Mesenchymal stem cell (in vitro differentiated cells and primary cell): ENCODE results near the gene TMEM123.

Source experiments
- DNase-seq: peaks from one replicate; pipeline ENCODE4 v3.0.0-alpha.2; 2013
- H2AFZ ChIP-seq: one replicate; pipeline ENCODE4 v1.6.1; 2013; ENCODE audit warnings: low read depth, mild to moderate bottlenecking, control low read depth, inconsistent platforms, low read length, moderate library complexity
- H2AK5ac ChIP-seq: 2 replicates; pipeline ENCODE4 v1.6.1; 2013; ENCODE audit warnings: low read length, moderate library complexity, mild to moderate bottlenecking, inconsistent platforms; ENCODE audit not compliant: severe bottlenecking
- H2BK120ac ChIP-seq: one replicate; pipeline ENCODE4 v1.6.1; 2013; ENCODE audit warnings: low read depth, mild to moderate bottlenecking, inconsistent platforms, low read length, moderate library complexity
- H2BK12ac ChIP-seq, 2 experiments: one replicate each; pipeline ENCODE4 v1.6.1; 2013; ENCODE audit warnings: inconsistent platforms in 2 of 2, low read length in 2 of 2, mild to moderate bottlenecking in 2 of 2, moderate library complexity in 2 of 2, control low read depth in 1 of 2
- H2BK15ac ChIP-seq: one replicate; pipeline ENCODE4 v1.6.1; 2013; ENCODE audit warnings: mild to moderate bottlenecking, low read depth, inconsistent platforms; ENCODE audit not compliant: poor library complexity, severe bottlenecking
- H2BK5ac ChIP-seq: 2 replicates; pipeline ENCODE4 v1.6.1; 2013; ENCODE audit warnings: low read depth, mild to moderate bottlenecking, low read length, control low read depth, inconsistent platforms; ENCODE audit not compliant: poor library complexity, severe bottlenecking
- H3K14ac ChIP-seq, 2 experiments: one replicate each; pipeline ENCODE4 v1.6.1; 2013; ENCODE audit warnings: inconsistent platforms in 2 of 2, low read length in 2 of 2, control low read depth in 1 of 2, mild to moderate bottlenecking in 1 of 2, moderate library complexity in 1 of 2
- H3K18ac ChIP-seq, 2 experiments: one replicate each; pipeline ENCODE4 v1.6.1; 2013; ENCODE audit warnings: inconsistent platforms in 2 of 2, low read length in 2 of 2, control low read depth in 1 of 2, low read depth in 1 of 2, mild to moderate bottlenecking in 1 of 2
- H3K23ac ChIP-seq, 2 experiments: one replicate each; pipeline ENCODE4 v1.6.1; 2013; ENCODE audit warnings: inconsistent platforms in 2 of 2, low read length in 2 of 2, mild to moderate bottlenecking in 2 of 2, moderate library complexity in 2 of 2, control low read depth in 1 of 2
- H3K27ac ChIP-seq: 2 replicates; pipeline ENCODE4 v1.5.1; 2013; ENCODE audit warnings: mild to moderate bottlenecking, moderate library complexity, low read length, control low read depth, inconsistent platforms; ENCODE audit not compliant: poor library complexity, severe bottlenecking
- H3K27me3 ChIP-seq, 2 experiments: 2 replicates each; pipeline versions ENCODE4 v1.6.1 to v1.7.0; 2013; ENCODE audit warnings: low read length in 2 of 2, mild to moderate bottlenecking in 2 of 2, moderate library complexity in 2 of 2, control low read depth in 1 of 2, inconsistent platforms in 1 of 2; ENCODE audit not compliant: control insufficient read depth in 1 of 2, insufficient read depth in 1 of 2
- H3K36me3 ChIP-seq, 2 experiments: 2 replicates each; pipeline versions ENCODE4 v1.6.1 to v1.7.0; 2013; ENCODE audit warnings: low read length in 2 of 2, control low read depth in 1 of 2, inconsistent platforms in 1 of 2, low read depth in 1 of 2, mild to moderate bottlenecking in 1 of 2; ENCODE audit not compliant: insufficient read depth in 2 of 2, control insufficient read depth in 1 of 2
- H3K4ac ChIP-seq, 2 experiments: one replicate each; pipeline ENCODE4 v1.6.1; 2013; ENCODE audit warnings: inconsistent platforms in 2 of 2, low read length in 2 of 2, mild to moderate bottlenecking in 2 of 2, moderate library complexity in 2 of 2, control low read depth in 1 of 2, low read depth in 1 of 2
- H3K4me1 ChIP-seq: 2 replicates; pipeline ENCODE4 v1.6.1; 2013; ENCODE audit warnings: low read depth, low read length, control low read depth; ENCODE audit not compliant: control insufficient read depth, insufficient read depth
- H3K4me2 ChIP-seq: 2 replicates; pipeline ENCODE4 v1.6.1; 2013; ENCODE audit warnings: low read length, mild to moderate bottlenecking, inconsistent platforms; ENCODE audit not compliant: poor library complexity, severe bottlenecking
- H3K4me3 ChIP-seq, 2 experiments: 2 replicates each; pipeline versions ENCODE4 v1.5.1 to v1.7.0; 2013; ENCODE audit warnings: low read length in 2 of 2, mild to moderate bottlenecking in 2 of 2, control low read depth in 1 of 2, low read depth in 1 of 2; ENCODE audit not compliant: insufficient read depth in 1 of 2
- H3K79me1 ChIP-seq: replicated peaks from 2 replicates; pipeline ENCODE4 v1.6.1; 2013; ENCODE audit warnings: mild to moderate bottlenecking, control low read depth, low read length, inconsistent platforms; ENCODE audit not compliant: poor library complexity, severe bottlenecking
- H3K9ac ChIP-seq: 2 replicates; pipeline ENCODE4 v1.7.0; 2013; ENCODE audit warnings: mild to moderate bottlenecking, low read length, moderate library complexity
- H3K9me3 ChIP-seq: 2 replicates; pipeline ENCODE4 v1.7.0; 2013; ENCODE audit warnings: mild to moderate bottlenecking, low read length; ENCODE audit not compliant: control insufficient read depth
- H4K8ac ChIP-seq: one replicate; pipeline ENCODE4 v1.6.1; 2013; ENCODE audit warnings: inconsistent platforms, mild to moderate bottlenecking, low read length, moderate library complexity
- H4K91ac ChIP-seq: one replicate; pipeline ENCODE4 v1.6.1; 2013; ENCODE audit warnings: mild to moderate bottlenecking, low read length, inconsistent platforms
- WGBS: methylation state at CpG from one replicate; pipeline ENCODE4 v1.1.7; 2013; ENCODE audit warnings: mixed read lengths; 5-methylcytosine and 5-hydroxymethylcytosine counted together

Gene TMEM123

GRCh38 chr11:102406099-102406498 lies 46.5 kb downstream of the TMEM123 start:
- WGBS: 100% methylated on average over 1 of the region's 2 CpGs

GRCh38 chr11:102405501-102405900 lies 47.1 kb downstream of the TMEM123 start:
- no peak overlapping the region for H2BK5ac ChIP-seq
- peaks cover under 1% of the 10 kb centered on the region for H3K4me1 ChIP-seq
- H3K36me3 ChIP-seq: peaks cover 12 to 61% of the 10 kb centered on the region in 2 experiments
- H4K8ac ChIP-seq: no peak overlapping the region
- no peak overlapping the region for H3K9ac ChIP-seq
- no peak overlapping the region for H3K23ac ChIP-seq
- H2AK5ac ChIP-seq: no peak overlapping the region
- no peak overlapping the region for H2BK15ac ChIP-seq
- H3K4me2 ChIP-seq: no peak overlapping the region
- no peak overlapping the region for H3K4me3 ChIP-seq
- no peak overlapping the region for H4K91ac ChIP-seq
- H3K9me3 ChIP-seq: no peaks in the 10 kb centered on the region
- no peak overlapping the region for H2BK120ac ChIP-seq
- 100% methylated on average over 2 of the region's 5 CpGs for WGBS
- no peak overlapping the region for H3K4ac ChIP-seq
- no peak overlapping the region for H3K27ac ChIP-seq
- H3K79me1 ChIP-seq: peaks cover 22% of the 10 kb centered on the region
- DNase-seq: no peak
- no peak overlapping the region for H2BK12ac ChIP-seq
- H2AFZ ChIP-seq: no peak overlapping the region
- no peak overlapping the region for H3K18ac ChIP-seq
- no peaks in the 10 kb centered on the region for H3K27me3 ChIP-seq
- no peak overlapping the region for H3K14ac ChIP-seq

More at GRCh38 chr11:102406099-102406498, 46.5 kb downstream of the TMEM123 start:
- Histone ChIP-seq H3K4ac (no peak overlapping the region), H2AFZ (no peak overlapping the region), H3K9ac (no peak overlapping the region), H2BK120ac (no peak overlapping the region), H3K79me1 (peaks cover 24% of the 10 kb centered on the region), H3K23ac (no peak overlapping the region), H3K4me1 (peaks cover 2% of the 10 kb centered on the region), H3K9me3 (no peaks in the 10 kb centered on the region), H2AK5ac (no peak overlapping the region), H3K14ac (no peak overlapping the region), H4K8ac (no peak overlapping the region), H3K36me3 (peaks cover 12 to 55% of the 10 kb centered on the region in 2 experiments), H3K18ac (no peak overlapping the region), H2BK5ac (no peak overlapping the region), H3K27ac (no peak overlapping the region), H2BK15ac (no peak overlapping the region), H3K4me2 (no peak overlapping the region), H3K27me3 (no peaks in the 10 kb centered on the region), H4K91ac (no peak overlapping the region), H3K4me3 (no peak overlapping the region), H2BK12ac (no peak overlapping the region)
- no peak for DNase-seq

- Histone ChIP-seq H3K23ac (no peak overlapping the region), H3K27me3 (no peaks in the 10 kb centered on the region), H3K9ac (no peak overlapping the region), H3K4ac (no peak overlapping the region), H2BK120ac (no peak overlapping the region), H2BK12ac (no peak overlapping the region), H2AK5ac (no peak overlapping the region), H3K18ac (no peak overlapping the region), H3K4me3 (no peak overlapping the region), H3K14ac (no peak overlapping the region), H3K36me3 (peaks cover 15 to 73% of the 10 kb centered on the region in 2 experiments), H2AFZ (no peak overlapping the region), H3K4me2 (no peak overlapping the region), H3K9me3 (no peaks in the 10 kb centered on the region), H4K8ac (no peak overlapping the region), H2BK15ac (no peak overlapping the region), H3K4me1 (peaks cover 2% of the 10 kb centered on the region), H3K27ac (no peak overlapping the region), H3K79me1 (peaks cover 24% of the 10 kb centered on the region), H4K91ac (no peak overlapping the region), H2BK5ac (no peak overlapping the region)
- DNase-seq: no peak
Observed at GRCh38 chr11:102402548-102402947, 50.0 kb downstream of the TMEM123 start.

DNA sequence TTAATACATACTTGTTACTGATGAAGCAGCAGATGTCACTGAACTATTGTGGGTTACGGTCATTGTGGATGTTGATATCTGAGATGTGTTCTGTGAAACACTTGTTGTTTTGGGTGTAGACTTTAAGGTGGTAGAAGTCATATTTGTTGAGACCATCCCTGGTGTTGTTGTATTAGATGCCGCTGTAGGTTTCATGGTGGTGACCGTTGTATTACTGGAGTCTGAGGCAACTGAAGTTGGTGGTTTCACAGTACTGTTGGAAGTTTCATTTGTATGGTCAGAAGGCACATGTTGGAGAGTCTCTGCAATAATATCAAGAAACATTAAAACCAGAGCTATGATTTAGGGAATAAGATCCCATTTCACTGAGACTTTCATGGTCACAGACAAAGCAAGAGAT lies 50.7 kb downstream of the TMEM123 start:
- H2AK5ac ChIP-seq: no peak overlapping the region
- WGBS: 96% methylated on average over 3 of the region's 3 CpGs

More for the DNA sequence above, 50.7 kb downstream of the TMEM123 start:
- Histone ChIP-seq H2AFZ (no peak overlapping the region), H4K8ac (no peak overlapping the region), H3K4me1 (peaks cover 2% of the 10 kb centered on the region), H3K27me3 (no peaks in the 10 kb centered on the region), H3K9ac (no peak overlapping the region), H2BK120ac (no peak overlapping the region), H3K4me3 (no peak overlapping the region), H3K36me3 (peaks cover 14 to 74% of the 10 kb centered on the region in 2 experiments), H2BK12ac (no peak overlapping the region), H3K4me2 (no peak overlapping the region), H2BK15ac (no peak overlapping the region), H3K27ac (no peak overlapping the region), H4K91ac (no peak overlapping the region), H3K23ac (no peak overlapping the region), H3K4ac (no peak overlapping the region), H3K14ac (no peak overlapping the region), H2BK5ac (no peak overlapping the region), H3K18ac (no peak overlapping the region), H3K79me1 (peaks cover 21% of the 10 kb centered on the region), H3K9me3 (no peaks in the 10 kb centered on the region)
- no peak for DNase-seq
